Right lobe of liver (tissue), 6 donors: ENCODE data around the gene CYBA. TPM values are rescaled to one million over a fixed set of nuclear protein-coding genes. Genes with fewer than 3 reads are reported as not detected.
A peak's percentile ranks its signal among the peaks of the same experiment; 100 is the strongest.

Experiments used
- ATAC-seq, 4 donors: fragments of 200-7000 bp; cut with Tn5 transposase; one replicate each; pipeline ENCODE4 v1.9.1; 2020; ENCODE audit warnings: mild to moderate bottlenecking in 4 of 4, moderate library complexity in 4 of 4
- DNase-seq, 3 donors: peaks; one replicate each; pipeline ENCODE4 v3.0.0-alpha.2; 2020
- H3K27ac ChIP-seq, 3 donors: fragments of 200-600 bp; one replicate each; pipeline ENCODE4 v1.8.0; 2022
- H3K27me3 ChIP-seq, 2 donors: fragments of 200-600 bp; one replicate each; pipeline ENCODE4 v1.8.0; 2022
- H3K36me3 ChIP-seq, 4 donors: fragments of 200-600 bp; sonication (generic) in 1 of 4; one replicate each; pipeline versions ENCODE4 v1.5.1 to v1.8.0; 2017 to 2022; ENCODE audit warnings: control low read depth in 1 of 4
- H3K4me1 ChIP-seq, 4 donors: fragments of 200-600 bp; sonication (generic) in 1 of 4; one replicate each; pipeline versions ENCODE4 v1.5.1 to v1.8.0; 2017 to 2022; ENCODE audit warnings: control low read depth in 1 of 4
- H3K4me3 ChIP-seq, 3 donors: fragments of 200-600 bp; one replicate each; pipeline ENCODE4 v1.8.0; 2022
- H3K9me3 ChIP-seq, 4 donors: fragments of 200-600 bp; sonication (generic) in 1 of 4; one replicate each; pipeline versions ENCODE4 v1.5.1 to v1.8.0; 2017 to 2022; ENCODE audit warnings: control low read depth in 1 of 4
- POLR2A ChIP-seq: fragments of 450-650 bp; IDR thresholded peaks from one replicate; pipeline ENCODE4 v1.6.1; 2017; ENCODE audit warnings: antibody characterized with exemption, mild to moderate bottlenecking
- whole genome bisulfite sequencing: methylation state at CpG from one replicate; pipeline ENCODE4 v1.1.6; 2018; ENCODE audit warnings: low coverage, low lambda C conversion rate; ENCODE audit not compliant: insufficient coverage; ENCODE audit errors: missing lambda C conversion rate; 5-methylcytosine and 5-hydroxymethylcytosine counted together
- intact Hi-C, 2 donors: fragments of 100-400 bp; cut with DNase I; formaldehyde crosslinking; loops; one replicate each; pipeline versions ENCODE4 v1.11.2 to v1.14.1; 2022
- total RNA-seq, 6 experiments: library from RNA; depleted of rRNA in 2 of 6; stranded (reverse); fragments of >200 nt in 2 of 6; fragmentation: NEBNext Ultra II Directional in 3 of 6; extraction: Animal tissue kit (Norgen Biotek cat#: 25700) in 3 of 6; gene quantifications; one replicate each; pipeline versions ENCODE4 v1.1.0 to v1.2.4, GENCODE V29; 2016 to 2023
- TF ChIP-seq, protein P1 (sequence below), 4 donors: fragments of 200-600 bp in 3 of 4; fragments of 450-650 bp in 1 of 4; IDR thresholded peaks; one replicate each; pipeline versions ENCODE4 v1.5.1 to v1.8.0; 2016 to 2022; ENCODE audit warnings: antibody characterized with exemption in 4 of 4, mild to moderate bottlenecking in 2 of 4
- donor health status: DM: no; HTN: yes; CAD: no.
- donor health status: DM: no; HTN: no; CAD: no.
- donor health status: DM: no; HTN: no; CAD: no.
- donor health status: DM: no; HTN: yes; CAD: no.
- donor health status: DM: no; HTN: yes; CAD: no.

Gene CYBA
- total RNA-seq, 6 experiments from 2014 or later, result 22.8 to 70.0 (median 41.3) TPM

DNA sequence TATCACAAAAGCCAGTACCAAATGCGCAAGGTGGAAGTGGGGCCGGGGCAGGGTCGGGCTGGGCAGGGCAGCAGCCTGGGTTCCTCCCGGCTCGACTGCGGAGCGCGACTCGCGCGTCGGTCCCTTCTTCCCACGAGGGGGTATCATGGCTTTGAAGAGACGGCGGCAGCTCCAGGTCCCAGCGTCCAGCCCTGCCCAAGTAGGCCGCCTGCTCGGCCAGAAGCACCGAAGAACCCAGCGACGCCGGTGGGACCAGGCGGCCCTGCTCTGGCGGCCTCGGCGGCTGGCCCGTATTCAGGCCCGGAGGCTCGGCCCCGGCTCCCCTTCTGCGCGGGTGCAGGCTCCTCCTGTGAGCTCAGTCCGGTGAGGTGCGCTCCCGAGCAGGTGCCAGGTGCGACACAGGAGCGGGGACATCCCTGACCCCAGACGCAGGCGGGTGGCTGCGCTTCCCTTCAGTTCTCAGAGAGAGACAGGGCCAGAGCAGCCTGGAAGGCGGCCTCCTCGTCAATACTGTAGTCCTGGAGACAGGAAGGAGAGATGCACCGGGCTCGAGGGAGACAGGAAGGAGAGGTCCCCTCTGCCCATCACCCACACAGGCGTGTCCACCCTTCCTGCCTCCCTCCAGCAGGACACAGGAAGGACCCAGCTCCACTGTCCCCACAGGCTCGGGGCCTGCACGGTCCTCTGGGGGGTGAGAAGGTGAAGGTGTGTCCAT is 46.4 kb upstream of the CYBA start:
- intact Hi-C loops, result no loop called here
- no peak overlapping the region for H3K27ac ChIP-seq
- WGBS, result 43% methylated on average over 3 of the region's 47 CpGs
- H3K36me3 ChIP-seq, result peaks cover 0 to 9% (median 1%) of the 10 kb centered on the region in 4 donors
- DNase-seq (no peak), ATAC-seq (peak in 2 of 4 donors; percentile 5 to 7)
- peaks cover 0 to 4% (median 0%) of the 10 kb centered on the region in 4 donors for H3K4me1 ChIP-seq
- H3K27me3 ChIP-seq, result no peaks in the 10 kb centered on the region
- H3K4me3 ChIP-seq, result no peak overlapping the region
- no peak for TF ChIP-seq POLR2A
- TF ChIP-seq, protein P1, sequence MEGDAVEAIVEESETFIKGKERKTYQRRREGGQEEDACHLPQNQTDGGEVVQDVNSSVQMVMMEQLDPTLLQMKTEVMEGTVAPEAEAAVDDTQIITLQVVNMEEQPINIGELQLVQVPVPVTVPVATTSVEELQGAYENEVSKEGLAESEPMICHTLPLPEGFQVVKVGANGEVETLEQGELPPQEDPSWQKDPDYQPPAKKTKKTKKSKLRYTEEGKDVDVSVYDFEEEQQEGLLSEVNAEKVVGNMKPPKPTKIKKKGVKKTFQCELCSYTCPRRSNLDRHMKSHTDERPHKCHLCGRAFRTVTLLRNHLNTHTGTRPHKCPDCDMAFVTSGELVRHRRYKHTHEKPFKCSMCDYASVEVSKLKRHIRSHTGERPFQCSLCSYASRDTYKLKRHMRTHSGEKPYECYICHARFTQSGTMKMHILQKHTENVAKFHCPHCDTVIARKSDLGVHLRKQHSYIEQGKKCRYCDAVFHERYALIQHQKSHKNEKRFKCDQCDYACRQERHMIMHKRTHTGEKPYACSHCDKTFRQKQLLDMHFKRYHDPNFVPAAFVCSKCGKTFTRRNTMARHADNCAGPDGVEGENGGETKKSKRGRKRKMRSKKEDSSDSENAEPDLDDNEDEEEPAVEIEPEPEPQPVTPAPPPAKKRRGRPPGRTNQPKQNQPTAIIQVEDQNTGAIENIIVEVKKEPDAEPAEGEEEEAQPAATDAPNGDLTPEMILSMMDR (IDR thresholded peaks at IDR 0.05), result no peak
- no peaks in the 10 kb centered on the region for H3K9me3 ChIP-seq

DNA sequence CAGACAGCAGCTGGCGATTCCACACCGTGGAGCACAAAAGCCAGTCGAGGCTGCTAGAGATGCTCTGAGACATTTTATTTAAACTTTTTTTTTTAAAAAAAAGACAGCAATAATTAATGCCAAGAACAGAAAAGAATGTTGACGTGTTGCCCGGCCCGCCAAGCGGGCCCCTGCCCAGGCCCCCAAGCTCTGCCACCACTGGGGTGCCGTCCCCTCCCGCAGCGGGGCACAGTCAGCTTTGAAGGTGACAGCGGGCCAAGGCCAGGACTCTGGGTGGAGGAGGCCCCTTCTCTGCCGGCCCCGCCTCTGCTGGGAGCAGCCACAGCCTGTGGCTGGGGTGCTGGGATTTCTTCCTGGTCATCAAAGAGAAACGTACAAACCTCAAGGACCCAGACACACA is 45.6 kb upstream of the CYBA start:
- ATAC-seq (no peak), DNase-seq (no peak)
- no peak overlapping the region for H3K27ac ChIP-seq
- TF ChIP-seq, protein P1 (IDR thresholded peaks at IDR 0.05), result no peak
- no peak for TF ChIP-seq POLR2A
- peaks cover 0 to 4% (median 0%) of the 10 kb centered on the region in 4 donors for H3K4me1 ChIP-seq
- H3K27me3 ChIP-seq, result no peaks in the 10 kb centered on the region
- no peak overlapping the region for H3K4me3 ChIP-seq
- WGBS, result 93% methylated on average over 6 of the region's 14 CpGs
- peaks cover 0 to 9% (median 1%) of the 10 kb centered on the region in 4 donors for H3K36me3 ChIP-seq
- H3K9me3 ChIP-seq, result no peaks in the 10 kb centered on the region
- intact Hi-C loops, result no loop called here

DNA sequence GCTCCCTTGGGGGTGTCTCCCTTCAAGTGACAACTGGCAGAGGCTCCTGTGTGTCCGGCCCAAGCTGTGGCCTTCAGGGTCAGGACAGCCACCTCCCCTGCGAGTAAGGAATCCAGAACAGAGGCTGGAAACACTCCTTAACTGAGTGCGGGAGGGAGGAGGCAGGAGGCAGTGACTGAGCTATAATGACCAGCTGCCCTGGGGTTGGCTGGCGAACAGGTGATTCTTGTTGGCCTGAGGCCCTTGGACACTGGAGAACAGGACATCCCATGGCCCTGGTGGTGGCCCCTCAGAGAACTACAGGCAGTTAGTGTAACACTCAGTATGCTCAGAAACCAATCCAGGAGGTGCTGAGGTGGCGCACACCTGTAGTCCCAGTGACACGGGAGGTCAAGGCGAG is 44.9 kb upstream of the CYBA start:
- TF ChIP-seq, protein P1 (IDR thresholded peaks at IDR 0.05), result no peak
- no peak for TF ChIP-seq POLR2A
- WGBS, result no CpG with 5 or more reads among the region's 7 CpGs
- H3K4me1 ChIP-seq, result no peaks in the 10 kb centered on the region

DNA sequence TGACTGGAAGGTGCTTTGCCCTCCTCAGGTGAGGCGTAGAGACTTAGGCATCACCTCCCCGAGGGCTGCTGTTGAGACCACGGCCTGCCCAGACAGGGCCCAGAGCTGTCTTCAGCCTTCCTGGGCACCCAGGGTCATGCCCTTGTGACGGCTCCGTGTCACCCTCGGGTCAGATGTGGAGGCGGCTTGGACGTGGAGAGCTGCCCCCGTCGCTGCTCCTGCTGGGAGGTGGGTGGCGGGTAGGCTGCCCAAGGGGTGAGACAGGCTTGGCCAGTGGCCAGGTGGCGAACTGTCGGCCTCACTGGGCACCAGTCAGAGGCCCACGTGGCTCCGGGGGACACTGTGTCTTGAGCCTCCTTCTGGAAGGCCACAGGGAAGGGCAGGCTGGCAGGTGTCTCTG is 44.4 kb upstream of the CYBA start:
- no peaks in the 10 kb centered on the region for H3K9me3 ChIP-seq
- no peak overlapping the region for H3K27ac ChIP-seq
- intact Hi-C loops, result no loop called here
- WGBS, result no CpG with 5 or more reads among the region's 15 CpGs
- no peak for TF ChIP-seq POLR2A
- TF ChIP-seq, protein P1 (IDR thresholded peaks at IDR 0.05), result no peak
- peaks cover 0 to 9% (median 1%) of the 10 kb centered on the region in 4 donors for H3K36me3 ChIP-seq
- H3K27me3 ChIP-seq, result no peaks in the 10 kb centered on the region
- no peak overlapping the region for H3K4me3 ChIP-seq
- no peaks in the 10 kb centered on the region for H3K4me1 ChIP-seq
- DNase-seq (peak in 1 of 3 donors; percentile 55), ATAC-seq (no peak)

More for the DNA sequence above, 44.9 kb upstream of the CYBA start:
- intact Hi-C loops, result no loop called here
- DNase-seq (no peak), ATAC-seq (no peak)
- no peaks in the 10 kb centered on the region for H3K27me3 ChIP-seq
- no peak overlapping the region for H3K4me3 ChIP-seq
- H3K27ac ChIP-seq, result no peak overlapping the region
- peaks cover 0 to 9% (median 1%) of the 10 kb centered on the region in 4 donors for H3K36me3 ChIP-seq
- no peaks in the 10 kb centered on the region for H3K9me3 ChIP-seq
